Measurements from ENCODE around the gene SELENOT. TPM values are rescaled to one million over a fixed set of nuclear protein-coding genes. Genes with fewer than 3 reads are reported as not detected.

The SELENOT gene
- total and polyA plus RNA-seq, 2 donors (not counting 1 experiment from before 2014, with no cell fraction given): 130 to 347 TPM

- H3K79me2 ChIP-seq (ENCODE audit: control insufficient read depth, insufficient read depth, low read length): peaks cover 14% of the 10 kb centered on the region
Measured at GRCh38 chr3:150557725-150558124, 45.4 kb upstream of the SELENOT start.

GRCh38 chr3:150564243-150564642 is 38.9 kb upstream of the SELENOT start:
- H2AFZ ChIP-seq (ENCODE audit: low read length): no peak overlapping the region
- H3K36me3 ChIP-seq (ENCODE audit: control insufficient read depth, insufficient read depth, low read length): peaks cover 4% of the 10 kb centered on the region
- no peak overlapping the region for H3K4me2 ChIP-seq (ENCODE audit: extremely low read depth, insufficient read depth, low read length)
- no peak for TF ChIP-seq EZH2 (IDR thresholded peaks at IDR 0.05; ENCODE audit: low read length, missing control alignments)
- H3K27ac ChIP-seq (ENCODE audit: insufficient read depth, low read length): no peak overlapping the region
- no peak overlapping the region for H3K9ac ChIP-seq (ENCODE audit: insufficient read depth, low read length)
- no peaks in the 10 kb centered on the region for H3K27me3 ChIP-seq (ENCODE audit: control insufficient read depth, insufficient read depth, low read length)
- H3K4me1 ChIP-seq (ENCODE audit: control insufficient read depth, extremely low read depth, insufficient read depth, low read length): no peaks in the 10 kb centered on the region
- H3K9me3 ChIP-seq (ENCODE audit: control insufficient read depth, insufficient read depth, low read depth, low read length): no peaks in the 10 kb centered on the region
- DNase-seq (ENCODE audit: low read depth in 2 of 2): no peak
- no peak overlapping the region for H3K4me3 ChIP-seq (replicated peaks in 1 of 4; ENCODE audit: control extremely low read depth in 1 of 4, insufficient read depth in 1 of 4, low read depth in 3 of 4, low read length in 4 of 4)
- no peaks in the 10 kb centered on the region for H4K20me1 ChIP-seq (ENCODE audit: control insufficient read depth, extremely low read depth, insufficient read depth, low read length)
- H3K79me2 ChIP-seq (ENCODE audit: control insufficient read depth, insufficient read depth, low read length): no peaks in the 10 kb centered on the region

More at GRCh38 chr3:150557725-150558124, 45.4 kb upstream of the SELENOT start:
- Histone ChIP-seq H3K27me3 (ENCODE audit: control insufficient read depth, insufficient read depth, low read length) (no peaks in the 10 kb centered on the region), H3K4me3 (replicated peaks in 1 of 4; ENCODE audit: control extremely low read depth in 1 of 4, insufficient read depth in 1 of 4, low read depth in 3 of 4, low read length in 4 of 4) (no peak overlapping the region), H4K20me1 (ENCODE audit: control insufficient read depth, extremely low read depth, insufficient read depth, low read length) (no peaks in the 10 kb centered on the region), H3K4me2 (ENCODE audit: extremely low read depth, insufficient read depth, low read length) (no peak overlapping the region), H3K9ac (ENCODE audit: insufficient read depth, low read length) (no peak overlapping the region), H3K9me3 (ENCODE audit: control insufficient read depth, insufficient read depth, low read depth, low read length) (no peaks in the 10 kb centered on the region), H3K36me3 (ENCODE audit: control insufficient read depth, insufficient read depth, low read length) (peaks cover 1% of the 10 kb centered on the region), H3K4me1 (ENCODE audit: control insufficient read depth, extremely low read depth, insufficient read depth, low read length) (no peaks in the 10 kb centered on the region), H3K27ac (ENCODE audit: insufficient read depth, low read length) (no peak overlapping the region), H2AFZ (ENCODE audit: low read length) (no peak overlapping the region)
- no peak for TF ChIP-seq CTCF (conservative IDR thresholded peaks at IDR 0.05 in 1 of 2, IDR thresholded peaks at IDR 0.05 in 1 of 2; ENCODE audit: low read depth in 1 of 2, low read length in 2 of 2)
- no peak for TF ChIP-seq EZH2 (IDR thresholded peaks at IDR 0.05; ENCODE audit: low read length, missing control alignments)
- no peak for DNase-seq (ENCODE audit: low read depth in 2 of 2)

GRCh38 chr3:150567328-150567727 is 35.8 kb upstream of the SELENOT start:
- Histone ChIP-seq H3K27ac (ENCODE audit: insufficient read depth, low read length) (no peak overlapping the region), H3K4me1 (ENCODE audit: control insufficient read depth, extremely low read depth, insufficient read depth, low read length) (no peaks in the 10 kb centered on the region), H3K27me3 (ENCODE audit: control insufficient read depth, insufficient read depth, low read length) (no peaks in the 10 kb centered on the region), H2AFZ (ENCODE audit: low read length) (no peak overlapping the region), H3K9ac (ENCODE audit: insufficient read depth, low read length) (no peak overlapping the region), H4K20me1 (ENCODE audit: control insufficient read depth, extremely low read depth, insufficient read depth, low read length) (no peaks in the 10 kb centered on the region), H3K36me3 (ENCODE audit: control insufficient read depth, insufficient read depth, low read length) (peaks cover 6% of the 10 kb centered on the region), H3K79me2 (ENCODE audit: control insufficient read depth, insufficient read depth, low read length) (no peaks in the 10 kb centered on the region), H3K9me3 (ENCODE audit: control insufficient read depth, insufficient read depth, low read depth, low read length) (no peaks in the 10 kb centered on the region), H3K4me3 (replicated peaks in 1 of 4; ENCODE audit: control extremely low read depth in 1 of 4, insufficient read depth in 1 of 4, low read depth in 3 of 4, low read length in 4 of 4) (no peak overlapping the region), H3K4me2 (ENCODE audit: extremely low read depth, insufficient read depth, low read length) (no peak overlapping the region)
- TF ChIP-seq EZH2 (IDR thresholded peaks at IDR 0.05; ENCODE audit: low read length, missing control alignments): no peak
- TF ChIP-seq CTCF (conservative IDR thresholded peaks at IDR 0.05 in 1 of 2, IDR thresholded peaks at IDR 0.05 in 1 of 2; ENCODE audit: low read depth in 1 of 2, low read length in 2 of 2): no peak
- no peak for DNase-seq (ENCODE audit: low read depth in 2 of 2)
